ENCODE measurements around the gene CNPY4.

DNA sequence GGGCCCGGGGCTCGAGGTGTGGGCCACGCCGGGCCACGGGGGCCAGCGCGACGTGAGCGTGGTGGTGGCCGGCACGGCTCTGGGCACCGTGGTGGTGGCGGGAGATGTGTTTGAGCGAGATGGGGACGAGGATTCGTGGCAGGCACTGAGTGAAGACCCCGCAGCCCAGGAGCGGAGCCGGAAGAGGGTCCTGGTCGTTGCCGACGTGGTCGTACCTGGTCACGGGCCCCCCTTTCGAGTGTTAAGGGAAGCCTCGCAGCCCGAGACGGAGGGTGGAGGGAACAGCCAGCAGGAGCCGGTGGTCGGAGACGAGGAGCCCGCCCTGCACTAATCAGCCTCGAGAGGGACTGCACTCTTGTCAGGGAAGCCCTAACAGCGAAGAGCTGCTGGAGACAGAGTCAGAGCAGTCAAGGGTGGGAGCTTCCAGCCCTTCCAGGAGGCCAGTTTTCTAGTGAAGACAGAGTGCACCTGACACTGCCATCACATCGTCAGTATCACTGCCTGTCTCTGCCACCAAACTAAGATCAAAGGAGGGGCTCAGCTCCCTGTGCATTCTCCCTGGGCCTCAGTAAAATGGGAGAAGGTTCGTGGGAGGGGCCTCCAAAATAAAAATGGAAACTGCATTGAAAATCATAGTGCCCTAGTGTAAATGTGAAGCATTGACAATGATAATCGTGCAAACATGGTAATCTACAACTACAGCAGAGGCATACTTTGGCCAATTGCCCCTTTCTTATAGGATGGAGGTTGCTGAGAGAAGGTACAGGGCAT, 8.6 kb downstream of the CNPY4 start:
- TF ChIP-seq, protein P1, sequence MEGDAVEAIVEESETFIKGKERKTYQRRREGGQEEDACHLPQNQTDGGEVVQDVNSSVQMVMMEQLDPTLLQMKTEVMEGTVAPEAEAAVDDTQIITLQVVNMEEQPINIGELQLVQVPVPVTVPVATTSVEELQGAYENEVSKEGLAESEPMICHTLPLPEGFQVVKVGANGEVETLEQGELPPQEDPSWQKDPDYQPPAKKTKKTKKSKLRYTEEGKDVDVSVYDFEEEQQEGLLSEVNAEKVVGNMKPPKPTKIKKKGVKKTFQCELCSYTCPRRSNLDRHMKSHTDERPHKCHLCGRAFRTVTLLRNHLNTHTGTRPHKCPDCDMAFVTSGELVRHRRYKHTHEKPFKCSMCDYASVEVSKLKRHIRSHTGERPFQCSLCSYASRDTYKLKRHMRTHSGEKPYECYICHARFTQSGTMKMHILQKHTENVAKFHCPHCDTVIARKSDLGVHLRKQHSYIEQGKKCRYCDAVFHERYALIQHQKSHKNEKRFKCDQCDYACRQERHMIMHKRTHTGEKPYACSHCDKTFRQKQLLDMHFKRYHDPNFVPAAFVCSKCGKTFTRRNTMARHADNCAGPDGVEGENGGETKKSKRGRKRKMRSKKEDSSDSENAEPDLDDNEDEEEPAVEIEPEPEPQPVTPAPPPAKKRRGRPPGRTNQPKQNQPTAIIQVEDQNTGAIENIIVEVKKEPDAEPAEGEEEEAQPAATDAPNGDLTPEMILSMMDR (IDR thresholded peaks at IDR 0.05; ENCODE audit: low read length), result no peak
- TF ChIP-seq EZH2 (optimal IDR thresholded peaks at IDR 0.05; ENCODE audit: low read depth, low read length), result no peak
- TF ChIP-seq EZH2phosphoT487 (IDR thresholded peaks at IDR 0.05; ENCODE audit: low read length), result no peak
